ENCODE results near the gene MRGPRG.

DNA sequence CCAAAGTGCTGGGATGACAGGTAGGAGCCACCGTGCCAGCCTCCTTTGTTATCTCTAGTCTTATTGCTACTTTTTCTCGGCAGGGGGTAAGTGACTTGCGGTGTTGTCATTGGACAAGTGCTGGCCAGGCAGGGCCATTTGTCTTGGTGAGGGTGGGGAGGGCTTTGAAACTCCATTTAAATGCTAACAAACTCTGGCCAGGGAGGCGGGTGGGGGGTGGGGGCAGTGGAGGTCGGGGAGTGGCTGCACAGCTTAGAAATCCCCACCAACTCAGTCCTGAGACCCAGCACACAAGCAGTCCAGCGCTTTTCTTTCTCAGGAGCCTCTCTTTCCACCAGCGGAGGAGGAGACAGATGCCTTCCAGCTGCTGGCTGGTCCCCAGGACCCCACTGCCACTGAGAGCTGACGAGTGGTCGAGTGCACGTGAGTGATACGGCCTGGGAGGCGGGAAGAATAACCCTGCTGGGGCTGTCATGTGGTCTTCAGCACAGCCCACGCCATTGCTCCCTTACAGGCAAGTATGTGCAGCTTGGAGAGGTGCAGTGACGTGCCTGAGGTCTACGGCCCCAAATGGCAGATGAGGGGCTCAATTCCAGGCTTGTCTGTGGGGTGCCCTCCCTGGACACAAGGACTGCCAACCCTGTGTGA is 29.3 kb downstream of the MRGPRG start:
- TF ChIP-seq ZNF274 (IDR thresholded peaks at IDR 0.05; ENCODE audit: low read depth, low read length) (no peak), YY1 (IDR thresholded peaks at IDR 0.05; ENCODE audit: insufficient read depth, insufficient read length) (no peak)

Data from NT2/D1 (cell line).